IgD-negative memory B cell (primary cell): ENCODE results near the gene KCTD7. TPM values are rescaled to one million over a fixed set of nuclear protein-coding genes. Genes with fewer than 3 reads are reported as not detected.
"Not testable (repeated sequence)": the region's sequence is repeated elsewhere in the genome, so short reads cannot be mapped to it uniquely, and the experiment has no call there.

Source experiments
- H3K27ac Mint-ChIP-seq, 3 donors: one replicate each; pipeline ENCODE4 v1.8.0; 2020 to 2022; ENCODE audit warnings: mild to moderate bottlenecking in 3 of 3, mixed read lengths in 3 of 3, moderate library complexity in 1 of 3
- H3K27me3 Mint-ChIP-seq: one replicate; pipeline ENCODE4 v1.8.0; 2021; ENCODE audit warnings: mixed read lengths
- H3K36me3 Mint-ChIP-seq: one replicate; pipeline ENCODE4 v1.8.0; 2020; ENCODE audit warnings: mild to moderate bottlenecking, mixed read lengths
- H3K4me1 Mint-ChIP-seq, 3 donors: one replicate each; pipeline ENCODE4 v1.8.0; 2020 to 2022; ENCODE audit warnings: mixed read lengths in 3 of 3, mild to moderate bottlenecking in 1 of 3
- H3K4me3 Mint-ChIP-seq, 4 donors: one replicate each; pipeline ENCODE4 v1.8.0; 2020 to 2022; ENCODE audit warnings: mild to moderate bottlenecking in 4 of 4, mixed read lengths in 4 of 4, moderate library complexity in 3 of 4
- H3K9me3 Mint-ChIP-seq, 3 donors: one replicate each; pipeline ENCODE4 v1.8.0; 2020 to 2021; ENCODE audit warnings: mixed read lengths in 3 of 3, mild to moderate bottlenecking in 1 of 3
- polyA plus RNA-seq: library from polyadenylated mRNA; unstranded; fragments of 300-500 nt; fragmentation: Illumina TruSeq; gene quantifications from one replicate; pipeline ENCODE4 v1.2.3, GENCODE V29; 2021

Gene KCTD7
- polyA plus RNA-seq, 1 donor from 2014 or later, result 15.7 TPM

GRCh38 chr7:66631471-66631870, 2.8 kb downstream of the KCTD7 start:
- Mint-ChIP-seq H3K27ac (peak overlapping the region; percentile 80 to 92 (median 91)), H3K27me3 (no peaks in the 10 kb centered on the region), H3K4me1 (peaks cover 32 to 55% (median 48%) of the 10 kb centered on the region in 3 donors), H3K9me3 (no peaks in the 10 kb centered on the region), H3K4me3 (peak overlapping the region; percentile 67 to 86 (median 76)), H3K36me3 (peaks cover 2% of the 10 kb centered on the region)

GRCh38 chr7:66634816-66635215, 6.1 kb downstream of the KCTD7 start:
- no peaks in the 10 kb centered on the region for H3K9me3 Mint-ChIP-seq
- peaks cover 9% of the 10 kb centered on the region for H3K36me3 Mint-ChIP-seq
- no peaks in the 10 kb centered on the region for H3K27me3 Mint-ChIP-seq
- H3K4me3 Mint-ChIP-seq, result peak overlapping the region in 3 of 4 donors; percentile 24 to 83 (median 73)
- peak overlapping the region in 2 of 3 donors; percentile 67 to 74 for H3K27ac Mint-ChIP-seq
- H3K4me1 Mint-ChIP-seq, result peaks cover 24 to 45% (median 39%) of the 10 kb centered on the region in 3 donors

- not testable (repeated sequence) for H3K9me3 Mint-ChIP-seq, H3K36me3 Mint-ChIP-seq, H3K27me3 Mint-ChIP-seq
- Mint-ChIP-seq H3K4me3 (peak overlapping the region in 1 of 4 donors; percentile 73), H3K4me1 (peaks cover 18 to 39% (median 33%) of the 10 kb centered on the region in 3 donors), H3K27ac (peak overlapping the region in 2 of 3 donors; percentile 67 to 80)
Observed at GRCh38 chr7:66635322-66635981, 6.8 kb downstream of the KCTD7 start.

GRCh38 chr7:66635982-66636546, 7.4 kb downstream of the KCTD7 start:
- not testable (repeated sequence) for H3K36me3 Mint-ChIP-seq, H3K27me3 Mint-ChIP-seq, H3K9me3 Mint-ChIP-seq
- Mint-ChIP-seq H3K4me1 (peaks cover 12 to 33% (median 27%) of the 10 kb centered on the region in 3 donors), H3K27ac (peak overlapping the region in 2 of 3 donors; percentile 63 to 80), H3K4me3 (peak overlapping the region in 2 of 4 donors; percentile 25 to 28)

GRCh38 chr7:66638309-66639099, 9.8 kb downstream of the KCTD7 start:
- Mint-ChIP-seq H3K27me3 (peaks cover 2% of the 10 kb centered on the region), H3K4me1 (peaks cover 7 to 26% (median 24%) of the 10 kb centered on the region in 3 donors), H3K36me3 (peaks cover 11% of the 10 kb centered on the region), H3K4me3 (no peak overlapping the region), H3K9me3 (no peaks in the 10 kb centered on the region), H3K27ac (no peak overlapping the region)

GRCh38 chr7:66639773-66640172, 11.1 kb downstream of the KCTD7 start:
- H3K4me1 Mint-ChIP-seq, result peaks cover 12 to 22% (median 20%) of the 10 kb centered on the region in 3 donors
- peak overlapping the region in 1 of 3 donors; percentile 41 for H3K27ac Mint-ChIP-seq
- H3K27me3 Mint-ChIP-seq, result peaks cover 2% of the 10 kb centered on the region
- H3K9me3 Mint-ChIP-seq, result no peaks in the 10 kb centered on the region
- H3K4me3 Mint-ChIP-seq, result no peak overlapping the region
- peaks cover 11% of the 10 kb centered on the region for H3K36me3 Mint-ChIP-seq

- Mint-ChIP-seq H3K27ac (peak overlapping the region in 2 of 3 donors; percentile 19 to 86), H3K4me1 (peaks cover 12 to 17% (median 16%) of the 10 kb centered on the region in 3 donors), H3K27me3 (peaks cover 2% of the 10 kb centered on the region), H3K4me3 (peak overlapping the region in 1 of 4 donors; percentile 33), H3K9me3 (no peaks in the 10 kb centered on the region), H3K36me3 (peaks cover 15% of the 10 kb centered on the region)
Observed at GRCh38 chr7:66640802-66641525, 12.3 kb downstream of the KCTD7 start.

- Mint-ChIP-seq H3K36me3 (peaks cover 15% of the 10 kb centered on the region), H3K27me3 (peaks cover 2% of the 10 kb centered on the region), H3K9me3 (no peaks in the 10 kb centered on the region), H3K27ac (peak overlapping the region in 2 of 3 donors; percentile 19 to 86), H3K4me1 (peaks cover 12 to 17% (median 14%) of the 10 kb centered on the region in 3 donors), H3K4me3 (no peak overlapping the region)
Observed at GRCh38 chr7:66641526-66641871, 12.8 kb downstream of the KCTD7 start.

- Mint-ChIP-seq H3K4me3 (peak overlapping the region in 1 of 4 donors; percentile 1), H3K36me3 (peaks cover 15% of the 10 kb centered on the region), H3K27ac (peak overlapping the region in 2 of 3 donors; percentile 19 to 28), H3K27me3 (peaks cover 2% of the 10 kb centered on the region), H3K9me3 (no peaks in the 10 kb centered on the region), H3K4me1 (peaks cover 12 to 17% (median 14%) of the 10 kb centered on the region in 3 donors)
Observed at GRCh38 chr7:66642186-66642585, 13.5 kb downstream of the KCTD7 start.

- Mint-ChIP-seq H3K9me3 (no peaks in the 10 kb centered on the region), H3K27ac (peak overlapping the region in 2 of 3 donors; percentile 28 to 73), H3K36me3 (peaks cover 15% of the 10 kb centered on the region), H3K4me3 (no peak overlapping the region), H3K4me1 (peaks cover 12 to 17% (median 14%) of the 10 kb centered on the region in 3 donors), H3K27me3 (peaks cover 2% of the 10 kb centered on the region)
Observed at GRCh38 chr7:66642932-66643331, 14.3 kb downstream of the KCTD7 start.

GRCh38 chr7:66643395-66643794, 14.7 kb downstream of the KCTD7 start:
- Mint-ChIP-seq H3K9me3 (no peaks in the 10 kb centered on the region), H3K27ac (peak overlapping the region in 1 of 3 donors; percentile 23), H3K4me1 (peaks cover 12 to 17% (median 14%) of the 10 kb centered on the region in 3 donors), H3K36me3 (peaks cover 15% of the 10 kb centered on the region), H3K27me3 (peaks cover 2% of the 10 kb centered on the region), H3K4me3 (no peak overlapping the region)

GRCh38 chr7:66651026-66651425, 22.3 kb downstream of the KCTD7 start:
- peak overlapping the region in 1 of 3 donors; percentile 89 for H3K27ac Mint-ChIP-seq
- not testable (repeated sequence) for H3K27me3 Mint-ChIP-seq, H3K9me3 Mint-ChIP-seq, H3K36me3 Mint-ChIP-seq
- H3K4me3 Mint-ChIP-seq, result peak overlapping the region in 2 of 4 donors; percentile 39 to 91
- peaks cover 8 to 15% (median 13%) of the 10 kb centered on the region in 3 donors for H3K4me1 Mint-ChIP-seq

GRCh38 chr7:66653719-66654274, 25.1 kb downstream of the KCTD7 start:
- H3K27ac Mint-ChIP-seq, result peak overlapping the region; percentile 89 to 99 (median 95)
- peaks cover 12 to 17% (median 16%) of the 10 kb centered on the region in 3 donors for H3K4me1 Mint-ChIP-seq
- H3K27me3 Mint-ChIP-seq, H3K36me3 Mint-ChIP-seq, H3K9me3 Mint-ChIP-seq: not testable (repeated sequence)
- H3K4me3 Mint-ChIP-seq, result peak overlapping the region; percentile 91 to 100 (median 96)
